Adrenal gland (tissue), 12 donors: ENCODE data around the gene NLRC5. TPM values are rescaled to one million over a fixed set of nuclear protein-coding genes. Genes with fewer than 3 reads are reported as not detected.
"Not testable (repeated sequence)": the region's sequence is repeated elsewhere in the genome, so short reads cannot be mapped to it uniquely, and the experiment has no call there.

Experiments
- DNase-seq, 7 donors: peaks; one replicate each; pipeline ENCODE4 v3.0.0-alpha.2; 2019 to 2020
- H3K27ac ChIP-seq, 5 donors: fragments of 200-600 bp; sonication (generic) in 4 of 5; 1 replicate in 3 of 5; 2 replicates in 2 of 5; pipeline versions ENCODE4 v1.5.1 to v1.8.0; 2016 to 2020; ENCODE audit warnings: mild to moderate bottlenecking in 1 of 5
- H3K27me3 ChIP-seq: fragments of 200-600 bp; 2 replicates; pipeline ENCODE4 v1.8.0; 2021
- H3K36me3 ChIP-seq, 2 donors: fragments of 200-600 bp; replicated peaks in 1 of 2; 1 replicate in 1 of 2; 2 replicates in 1 of 2; pipeline versions ENCODE4 v1.5.1 to v1.8.0; 2018 to 2022
- H3K4me1 ChIP-seq, 2 donors: fragments of 200-600 bp; replicated peaks in 1 of 2; 1 replicate in 1 of 2; 2 replicates in 1 of 2; pipeline versions ENCODE4 v1.5.1 to v1.8.0; 2018 to 2021
- H3K4me3 ChIP-seq, 4 donors: fragments of 200-600 bp; sonication (generic) in 3 of 4; one replicate each; pipeline ENCODE4 v1.5.1; 2016 to 2018
- H3K9me3 ChIP-seq, 3 donors: fragments of 200-600 bp; sonication (generic) in 1 of 3; replicated peaks in 1 of 3; 1 replicate in 2 of 3; 2 replicates in 1 of 3; pipeline versions ENCODE4 v1.5.1 to v1.8.0; 2016 to 2021
- POLR2A ChIP-seq, 2 donors: fragments of 450-650 bp; IDR thresholded peaks; one replicate each; pipeline ENCODE4 v1.6.1; 2017; ENCODE audit warnings: antibody characterized with exemption in 2 of 2, mild to moderate bottlenecking in 2 of 2, moderate library complexity in 1 of 2
- WGBS, 4 donors: extraction: QIAGEN DNeasy Blood & Tissue Kit in 2 of 4; methylation state at CpG; one replicate each; pipeline versions ENCODE4 v1.1.5 to v1.1.7; 2013 to 2017; 5-methylcytosine and 5-hydroxymethylcytosine counted together
- intact Hi-C, 2 donors: fragments of 100-400 bp; cut with DNase I; formaldehyde crosslinking; loops; one replicate each; pipeline versions ENCODE4 v1.14.1 to v1.15.0; 2022 to 2023
- polyA plus RNA-seq, 3 donors: library from polyadenylated mRNA; stranded (reverse); fragments of 200-250 nt in 2 of 3; fragments of 350-450 nt in 1 of 3; fragmentation: Illumina TruSeq in 1 of 3; extraction: RNeasy Lipid Tissue Mini Kit (QIAGEN cat#74804) in 1 of 3; gene quantifications; one replicate each; pipeline ENCODE4 v1.2.3, GENCODE V29; 2013 to 2014
- total RNA-seq, 9 donors: library from RNA; depleted of rRNA in 4 of 9; stranded (reverse); fragments of >200 nt in 4 of 9; fragments of 120-200 nt in 1 of 9; fragmentation: NEBNext Ultra II Directional in 1 of 9; extraction: Animal tissue kit (Norgen Biotek cat#: 25700) in 1 of 9; gene quantifications; one replicate each; pipeline versions ENCODE4 v1.1.0 to v1.2.4, GENCODE V29; 2013 to 2023
- TF ChIP-seq, protein P1 (sequence below), 6 experiments: fragments of 450-650 bp in 4 of 6; fragments of 200-600 bp in 2 of 6; sonication (generic) in 1 of 6; IDR thresholded peaks; 1 replicate in 5 of 6; 2 replicates in 1 of 6; pipeline versions ENCODE4 v1.5.1 to v1.8.0; 2016 to 2021; ENCODE audit warnings: antibody characterized with exemption in 6 of 6, mild to moderate bottlenecking in 2 of 6, moderate library complexity in 1 of 6
- donor health status: healthy with polysubstance abuse.
- donor health status: Bipolar disorder and iron deficiency.
- donor health status: DM: yes; HTN: yes; CAD: no.
- donor health status: DM: no; HTN: no; CAD: no.
- donor health status: DM: no; HTN: no; CAD: no.
- donor health status: DM: yes; HTN: yes; CAD: no.

Gene NLRC5
- total and polyA plus RNA-seq, 12 donors, result 6.0 to 89.0 (median 26.6) TPM

DNA sequence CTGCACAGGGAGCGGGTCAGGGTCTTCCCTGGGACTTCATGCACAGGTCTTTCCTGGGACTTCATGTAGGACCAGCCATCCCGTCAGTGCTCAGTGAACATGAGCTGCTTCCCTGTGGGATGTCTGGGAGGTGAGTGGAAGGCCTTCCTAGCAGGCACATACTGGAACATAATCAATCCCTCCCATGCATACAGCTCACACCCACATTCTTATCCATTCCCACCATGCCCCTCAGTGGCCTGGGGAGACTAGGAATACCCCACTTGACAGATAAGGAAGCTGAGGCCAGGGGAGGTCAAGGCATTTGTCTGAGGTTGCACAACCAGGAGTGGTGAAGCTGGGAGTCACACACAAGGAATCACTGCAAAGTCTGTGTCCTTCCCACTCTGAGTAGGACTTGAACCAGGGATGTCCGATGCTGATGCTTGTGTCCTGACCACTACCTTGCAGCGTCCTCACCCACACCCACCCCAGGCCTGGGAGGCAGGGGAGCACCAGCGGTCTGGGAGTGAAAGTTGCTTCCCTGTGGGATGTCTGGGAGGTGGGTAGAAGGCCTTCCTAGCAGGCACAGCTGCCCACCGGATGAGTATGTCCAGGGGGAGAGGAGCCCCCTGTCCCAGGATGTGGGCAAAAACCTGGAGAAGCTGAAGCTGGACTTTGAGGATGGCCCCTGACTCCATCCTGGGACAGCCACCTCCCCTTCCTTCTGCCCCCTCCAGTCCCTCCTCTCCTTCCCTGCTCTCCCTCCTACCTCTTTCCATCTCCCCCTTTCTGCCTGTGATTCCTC, 1.0 kb upstream of the NLRC5 start:
- H3K9me3 ChIP-seq, result no peaks in the 10 kb centered on the region
- peak in 3 of 7 donors; percentile 25 to 50 (median 43) for DNase-seq
- TF ChIP-seq POLR2A (IDR thresholded peaks at IDR 0.05), result no peak
- TF ChIP-seq, protein P1, sequence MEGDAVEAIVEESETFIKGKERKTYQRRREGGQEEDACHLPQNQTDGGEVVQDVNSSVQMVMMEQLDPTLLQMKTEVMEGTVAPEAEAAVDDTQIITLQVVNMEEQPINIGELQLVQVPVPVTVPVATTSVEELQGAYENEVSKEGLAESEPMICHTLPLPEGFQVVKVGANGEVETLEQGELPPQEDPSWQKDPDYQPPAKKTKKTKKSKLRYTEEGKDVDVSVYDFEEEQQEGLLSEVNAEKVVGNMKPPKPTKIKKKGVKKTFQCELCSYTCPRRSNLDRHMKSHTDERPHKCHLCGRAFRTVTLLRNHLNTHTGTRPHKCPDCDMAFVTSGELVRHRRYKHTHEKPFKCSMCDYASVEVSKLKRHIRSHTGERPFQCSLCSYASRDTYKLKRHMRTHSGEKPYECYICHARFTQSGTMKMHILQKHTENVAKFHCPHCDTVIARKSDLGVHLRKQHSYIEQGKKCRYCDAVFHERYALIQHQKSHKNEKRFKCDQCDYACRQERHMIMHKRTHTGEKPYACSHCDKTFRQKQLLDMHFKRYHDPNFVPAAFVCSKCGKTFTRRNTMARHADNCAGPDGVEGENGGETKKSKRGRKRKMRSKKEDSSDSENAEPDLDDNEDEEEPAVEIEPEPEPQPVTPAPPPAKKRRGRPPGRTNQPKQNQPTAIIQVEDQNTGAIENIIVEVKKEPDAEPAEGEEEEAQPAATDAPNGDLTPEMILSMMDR (IDR thresholded peaks at IDR 0.05), result no peak
- H3K4me1 ChIP-seq, result peaks cover 25 to 44% of the 10 kb centered on the region in 2 donors
- 70 to 81% (median 78%) methylated on average over 2 to 6 of the region's 6 CpGs for WGBS, 4 donors
- H3K27me3 ChIP-seq, result no peaks in the 10 kb centered on the region
- intact Hi-C loops, result no loop called here
- H3K36me3 ChIP-seq, result no peaks in the 10 kb centered on the region
- H3K4me3 ChIP-seq, result peak overlapping the region in 3 of 4 donors; percentile 85 to 98 (median 87)
- peak overlapping the region in 4 of 5 donors; percentile 49 to 93 (median 86) for H3K27ac ChIP-seq

DNA sequence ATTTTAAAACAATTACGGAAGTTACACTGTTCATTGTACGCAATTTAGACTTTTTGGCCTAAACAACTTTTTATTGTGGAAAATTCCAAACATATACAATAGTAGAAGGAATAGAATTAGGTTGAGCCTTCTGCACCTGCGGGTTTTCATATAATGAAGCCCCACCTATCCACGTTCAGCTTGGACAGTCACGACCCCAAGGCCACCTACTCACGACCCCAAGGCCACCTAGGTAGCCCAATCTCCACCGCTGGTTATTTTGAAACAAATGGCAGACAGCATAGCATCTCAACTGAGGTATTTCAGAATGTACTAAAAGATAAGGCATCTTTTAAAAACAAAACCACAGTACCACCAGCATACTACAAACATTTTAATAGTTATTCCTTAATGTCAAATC, 631 bp downstream of the NLRC5 start:
- peak overlapping the region in 3 of 4 donors; percentile 39 to 98 (median 87) for H3K4me3 ChIP-seq
- intact Hi-C loops, result loop anchor here in 1 of 2 donors (5.0 kb wide), 1 partner anchor 53 kb away; no protein-coding TSS in a partner anchor
- DNase-seq, result peak in 1 of 7 donors; percentile 8
- WGBS, 4 donors, result 9 to 16% (median 13%) methylated on average over 7 of the region's 7 CpGs
- TF ChIP-seq, protein P1 (IDR thresholded peaks at IDR 0.05), result no peak
- TF ChIP-seq POLR2A (IDR thresholded peaks at IDR 0.05), result no peak
- H3K9me3 ChIP-seq, result no peaks in the 10 kb centered on the region
- no peaks in the 10 kb centered on the region for H3K27me3 ChIP-seq
- peak overlapping the region in 4 of 5 donors; percentile 62 to 93 (median 86) for H3K27ac ChIP-seq
- peaks cover 25 to 40% of the 10 kb centered on the region in 2 donors for H3K4me1 ChIP-seq
- H3K36me3 ChIP-seq, result no peaks in the 10 kb centered on the region

DNA sequence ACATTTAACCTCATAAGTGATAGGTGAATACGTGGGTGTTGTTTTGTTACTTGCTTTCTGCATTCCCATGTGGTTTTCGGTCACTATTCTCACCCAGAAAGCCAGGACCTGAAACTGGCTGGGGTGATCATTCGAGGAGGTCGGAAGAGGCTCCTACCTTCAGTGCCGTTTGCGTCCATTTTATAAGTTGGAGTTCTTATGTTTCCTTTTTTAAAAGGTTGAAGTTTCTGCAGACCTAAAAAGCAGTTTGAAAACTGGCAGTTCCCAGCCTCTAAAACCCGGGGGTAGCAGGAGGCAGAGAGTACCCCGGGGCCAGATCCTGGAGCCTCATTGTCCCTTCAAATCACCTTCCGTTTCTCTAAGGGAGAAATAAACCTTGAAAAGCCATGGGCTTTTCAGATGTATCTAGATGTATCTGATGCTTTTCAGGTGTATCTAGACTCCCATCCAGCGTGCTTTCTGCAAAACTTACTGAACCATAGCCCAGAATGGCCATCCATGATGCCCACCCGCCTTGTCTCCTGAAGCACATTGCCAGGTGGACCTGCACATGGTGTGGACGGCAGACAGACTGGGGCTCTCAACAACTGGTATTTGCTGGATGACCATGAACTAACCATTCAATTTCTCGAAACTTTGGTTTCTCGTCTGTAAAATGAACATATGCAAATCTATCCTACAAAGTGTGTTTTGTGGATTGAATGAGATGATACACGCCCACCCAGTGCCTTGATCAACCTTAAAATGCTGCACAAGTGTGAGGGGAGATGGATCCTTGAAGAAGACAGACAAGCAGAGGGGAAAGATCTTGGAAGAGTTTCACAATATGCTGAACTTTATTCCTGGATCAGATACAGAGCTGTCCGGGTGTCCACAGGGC, 1.3 kb downstream of the NLRC5 start:
- intact Hi-C loops, result loop anchor here in 1 of 2 donors (5.0 kb wide), 1 partner anchor 53 kb away; no protein-coding TSS in a partner anchor
- Histone ChIP-seq H3K4me1 (peaks cover 25 to 34% of the 10 kb centered on the region in 2 donors), H3K27ac (peak overlapping the region in 3 of 5 donors; percentile 82 to 93 (median 90)), H3K4me3 (peak overlapping the region in 2 of 4 donors; percentile 87 to 98), H3K36me3 (no peaks in the 10 kb centered on the region), H3K27me3 (no peaks in the 10 kb centered on the region), H3K9me3 (no peaks in the 10 kb centered on the region)
- TF ChIP-seq POLR2A (IDR thresholded peaks at IDR 0.05), result no peak
- TF ChIP-seq, protein P1 (IDR thresholded peaks at IDR 0.05), result no peak
- 70 to 77% (median 72%) methylated on average over 16 of the region's 16 CpGs for WGBS, 4 donors
- DNase-seq, result peak in 1 of 7 donors; percentile 3

- intact Hi-C loops, result loop anchor here in 1 of 2 donors (5.0 kb wide), 1 partner anchor 55 kb away; no protein-coding TSS in a partner anchor
- 88 to 96% (median 89%) methylated on average over 1 of the region's 1 CpG for WGBS, 4 donors
- H3K27me3 ChIP-seq, H3K4me3 ChIP-seq, H3K27ac ChIP-seq, DNase-seq, H3K36me3 ChIP-seq, H3K9me3 ChIP-seq: not testable (repeated sequence)
- peaks cover 16 to 25% of the 10 kb centered on the region in 2 donors for H3K4me1 ChIP-seq
Observed at GRCh38 chr16:56992431-56992830, 3.1 kb downstream of the NLRC5 start.
